Brain microvascular endothelial cell (primary cell): ENCODE data around the gene CBL.

Source experiments
- DNase-seq: peaks from one replicate; pipeline ENCODE4 v3.0.0-alpha.2; 2020
- H3K27ac ChIP-seq: fragments of 250-450 bp; sonication (Bioruptor Pico); 2 replicates; pipeline ENCODE4 v1.5.1; 2020; ENCODE audit warnings: mild to moderate bottlenecking, moderate library complexity
- H3K27me3 ChIP-seq: fragments of 250-450 bp; sonication (Bioruptor Pico); replicated peaks from 2 replicates; pipeline ENCODE4 v1.5.1; 2020; ENCODE audit warnings: mild to moderate bottlenecking
- H3K36me3 ChIP-seq: fragments of 250-450 bp; sonication (Bioruptor Pico); replicated peaks from 2 replicates; pipeline ENCODE4 v1.5.1; 2020; ENCODE audit warnings: mild to moderate bottlenecking
- H3K4me3 ChIP-seq: 2 replicates; pipeline ENCODE4 v1.5.1; 2011; ENCODE audit warnings: low read depth, mild to moderate bottlenecking, control low read depth, low read length, moderate library complexity
- in situ Hi-C: cut with HindIII; loops from 2 replicates; pipeline ENCODE4 v1.10.0; 2017; ENCODE audit warnings: low sequenced_read_pairs, low pct_ligation_motif_present
- TF ChIP-seq, protein P1 (sequence below): IDR thresholded peaks from 2 replicates; pipeline ENCODE4 v1.5.1; 2011; ENCODE audit warnings: low read depth, mild to moderate bottlenecking, moderate library complexity, low read length, control low read depth, inconsistent platforms; ENCODE audit errors: missing control alignments

CBL gene

DNA sequence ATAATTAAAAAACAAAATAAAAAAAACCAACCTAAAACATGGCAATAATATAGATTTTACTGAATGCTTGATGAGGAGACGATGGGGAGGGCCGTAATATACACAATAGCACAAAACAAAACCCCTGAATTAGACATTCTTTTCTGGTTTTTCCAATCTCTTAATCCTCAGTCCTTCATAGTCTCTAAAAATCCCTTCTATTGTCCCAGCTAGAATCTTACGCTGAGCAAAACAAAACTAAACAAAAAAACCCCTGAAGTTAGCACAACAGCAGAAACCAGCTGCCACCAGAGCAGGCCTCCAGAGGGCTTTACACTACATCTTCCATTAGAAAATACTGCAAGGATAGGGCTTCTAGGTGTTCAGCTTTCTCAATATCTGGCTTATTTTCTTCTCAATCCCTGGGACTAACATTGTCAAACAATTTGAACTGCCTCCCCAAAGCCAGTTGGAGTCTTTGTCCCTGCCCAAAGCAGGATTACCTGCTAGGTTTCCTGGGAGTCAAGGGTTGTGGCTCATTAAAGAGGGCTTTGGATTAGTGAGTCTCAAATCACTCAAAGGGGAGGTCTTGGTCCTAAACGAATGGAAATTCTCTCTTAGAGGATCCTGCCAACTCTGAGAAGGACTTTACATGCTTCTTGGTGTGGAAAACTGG is 126.1 kb downstream of the CBL start:
- TF ChIP-seq, protein P1, sequence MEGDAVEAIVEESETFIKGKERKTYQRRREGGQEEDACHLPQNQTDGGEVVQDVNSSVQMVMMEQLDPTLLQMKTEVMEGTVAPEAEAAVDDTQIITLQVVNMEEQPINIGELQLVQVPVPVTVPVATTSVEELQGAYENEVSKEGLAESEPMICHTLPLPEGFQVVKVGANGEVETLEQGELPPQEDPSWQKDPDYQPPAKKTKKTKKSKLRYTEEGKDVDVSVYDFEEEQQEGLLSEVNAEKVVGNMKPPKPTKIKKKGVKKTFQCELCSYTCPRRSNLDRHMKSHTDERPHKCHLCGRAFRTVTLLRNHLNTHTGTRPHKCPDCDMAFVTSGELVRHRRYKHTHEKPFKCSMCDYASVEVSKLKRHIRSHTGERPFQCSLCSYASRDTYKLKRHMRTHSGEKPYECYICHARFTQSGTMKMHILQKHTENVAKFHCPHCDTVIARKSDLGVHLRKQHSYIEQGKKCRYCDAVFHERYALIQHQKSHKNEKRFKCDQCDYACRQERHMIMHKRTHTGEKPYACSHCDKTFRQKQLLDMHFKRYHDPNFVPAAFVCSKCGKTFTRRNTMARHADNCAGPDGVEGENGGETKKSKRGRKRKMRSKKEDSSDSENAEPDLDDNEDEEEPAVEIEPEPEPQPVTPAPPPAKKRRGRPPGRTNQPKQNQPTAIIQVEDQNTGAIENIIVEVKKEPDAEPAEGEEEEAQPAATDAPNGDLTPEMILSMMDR: no peak
- Histone ChIP-seq H3K36me3 (no peaks in the 10 kb centered on the region), H3K4me3 (no peak overlapping the region), H3K27me3 (no peaks in the 10 kb centered on the region), H3K27ac (no peak overlapping the region)
- no peak for DNase-seq
- in situ Hi-C loops: no loop called here

DNA sequence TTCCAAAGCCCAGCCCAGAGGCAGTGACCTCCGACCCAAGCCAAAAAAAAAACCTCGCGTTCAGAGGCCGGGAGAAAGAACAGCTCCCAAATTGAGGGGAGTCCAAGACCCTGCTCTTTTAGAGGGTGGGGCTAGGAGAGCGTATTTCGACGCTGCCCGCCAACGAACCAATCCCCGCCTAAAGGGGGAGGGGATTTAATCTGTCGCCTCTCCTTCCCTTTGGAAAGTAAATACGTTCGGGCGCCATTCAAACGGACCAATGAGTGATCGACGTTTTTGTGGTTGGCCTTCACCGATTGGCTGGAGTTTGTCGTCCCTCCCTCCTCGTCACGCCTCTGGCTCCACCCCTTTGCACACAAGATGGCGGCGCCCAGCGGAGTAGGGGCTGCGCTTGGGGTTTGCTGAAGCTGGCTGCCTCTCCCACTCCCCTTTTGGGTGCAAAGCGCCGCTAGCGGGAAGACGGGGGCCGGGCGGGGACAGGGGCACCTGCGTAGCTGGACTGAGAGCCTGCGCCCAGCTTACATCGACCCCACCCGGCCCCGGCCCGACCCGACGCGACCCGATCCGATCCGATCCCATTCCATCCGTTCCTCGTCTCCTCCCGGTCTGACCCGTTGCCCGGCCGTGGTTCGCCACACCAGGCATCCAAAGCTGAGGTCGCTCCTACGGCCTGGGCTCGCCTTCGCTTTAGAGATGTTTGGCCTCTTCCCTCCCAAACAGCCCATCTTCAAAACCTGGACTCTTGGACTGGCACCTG is 128.2 kb downstream of the CBL start, which contains the start of gene RNF26:
TSS of gene RNF26 (plus strand) at position 354 of the 757 bp plus-strand sequence. CDS start 596 bp downstream, outside the sequence.
- H3K36me3 ChIP-seq: no peaks in the 10 kb centered on the region
- DNase-seq: peak; percentile 98
- peak within 1 kb of the TSS; percentile 89 for H3K4me3 ChIP-seq
- peak within 1 kb of the TSS; percentile 84 for H3K27ac ChIP-seq
- TF ChIP-seq, protein P1: no peak
- in situ Hi-C loops: no loop called here
- H3K27me3 ChIP-seq: no peaks in the 10 kb centered on the region

DNA sequence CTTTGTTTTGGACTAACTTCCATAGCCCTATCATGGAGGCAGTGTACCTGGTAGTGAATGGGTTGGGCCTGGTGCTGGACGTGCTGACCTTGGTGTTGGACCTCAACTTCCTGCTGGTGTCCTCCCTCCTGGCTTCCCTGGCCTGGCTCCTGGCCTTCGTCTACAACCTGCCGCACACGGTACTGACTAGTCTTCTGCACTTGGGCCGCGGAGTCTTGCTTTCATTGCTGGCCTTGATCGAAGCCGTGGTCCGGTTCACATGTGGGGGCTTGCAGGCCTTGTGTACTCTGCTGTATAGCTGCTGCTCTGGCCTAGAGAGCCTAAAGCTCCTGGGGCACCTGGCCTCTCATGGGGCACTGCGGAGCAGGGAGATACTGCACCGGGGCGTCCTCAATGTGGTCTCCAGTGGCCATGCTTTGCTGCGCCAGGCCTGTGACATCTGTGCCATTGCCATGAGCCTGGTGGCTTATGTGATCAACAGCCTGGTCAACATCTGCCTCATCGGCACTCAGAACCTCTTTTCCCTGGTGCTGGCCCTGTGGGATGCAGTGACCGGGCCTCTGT is 129.0 kb downstream of the CBL start:
- no peak overlapping the region for H3K27ac ChIP-seq
- peak overlapping the region; percentile 89 for H3K4me3 ChIP-seq
- DNase-seq: no peak
- TF ChIP-seq, protein P1: no peak
- H3K27me3 ChIP-seq: peaks cover 2% of the 10 kb centered on the region
- H3K36me3 ChIP-seq: no peaks in the 10 kb centered on the region
- in situ Hi-C loops: no loop called here

DNA sequence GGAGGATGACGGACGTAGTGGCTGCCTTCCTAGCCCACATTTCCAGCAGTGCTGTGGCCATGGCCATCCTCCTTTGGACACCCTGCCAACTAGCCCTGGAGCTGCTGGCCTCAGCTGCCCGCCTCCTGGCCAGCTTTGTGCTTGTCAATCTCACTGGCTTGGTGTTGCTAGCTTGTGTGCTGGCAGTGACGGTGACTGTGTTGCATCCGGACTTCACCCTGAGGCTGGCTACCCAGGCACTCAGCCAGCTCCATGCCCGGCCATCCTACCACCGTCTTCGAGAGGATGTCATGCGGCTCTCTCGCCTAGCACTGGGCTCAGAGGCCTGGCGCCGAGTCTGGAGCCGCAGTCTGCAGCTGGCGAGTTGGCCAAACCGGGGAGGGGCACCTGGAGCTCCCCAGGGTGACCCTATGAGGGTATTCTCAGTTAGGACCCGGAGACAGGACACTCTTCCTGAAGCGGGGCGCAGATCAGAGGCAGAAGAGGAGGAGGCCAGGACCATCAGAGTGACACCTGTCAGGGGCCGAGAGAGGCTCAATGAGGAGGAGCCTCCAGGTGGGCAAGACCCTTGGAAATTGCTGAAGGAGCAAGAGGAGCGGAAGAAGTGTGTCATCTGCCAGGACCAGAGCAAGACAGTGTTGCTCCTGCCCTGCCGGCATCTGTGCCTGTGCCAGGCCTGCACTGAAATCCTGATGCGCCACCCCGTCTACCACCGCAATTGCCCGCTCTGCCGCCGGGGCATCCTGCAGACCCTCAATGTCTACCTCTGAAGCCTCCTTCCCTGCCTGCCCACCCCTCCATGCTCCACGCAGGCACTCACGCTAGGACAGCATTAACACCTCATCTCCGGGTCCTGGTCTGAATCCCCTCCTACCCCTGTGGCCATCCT is 129.8 kb downstream of the CBL start:
- Histone ChIP-seq H3K4me3 (no peak overlapping the region), H3K27me3 (peaks cover 5% of the 10 kb centered on the region), H3K36me3 (no peaks in the 10 kb centered on the region), H3K27ac (no peak overlapping the region)
- in situ Hi-C loops: no loop called here
- TF ChIP-seq, protein P1: no peak
- no peak for DNase-seq

DNA sequence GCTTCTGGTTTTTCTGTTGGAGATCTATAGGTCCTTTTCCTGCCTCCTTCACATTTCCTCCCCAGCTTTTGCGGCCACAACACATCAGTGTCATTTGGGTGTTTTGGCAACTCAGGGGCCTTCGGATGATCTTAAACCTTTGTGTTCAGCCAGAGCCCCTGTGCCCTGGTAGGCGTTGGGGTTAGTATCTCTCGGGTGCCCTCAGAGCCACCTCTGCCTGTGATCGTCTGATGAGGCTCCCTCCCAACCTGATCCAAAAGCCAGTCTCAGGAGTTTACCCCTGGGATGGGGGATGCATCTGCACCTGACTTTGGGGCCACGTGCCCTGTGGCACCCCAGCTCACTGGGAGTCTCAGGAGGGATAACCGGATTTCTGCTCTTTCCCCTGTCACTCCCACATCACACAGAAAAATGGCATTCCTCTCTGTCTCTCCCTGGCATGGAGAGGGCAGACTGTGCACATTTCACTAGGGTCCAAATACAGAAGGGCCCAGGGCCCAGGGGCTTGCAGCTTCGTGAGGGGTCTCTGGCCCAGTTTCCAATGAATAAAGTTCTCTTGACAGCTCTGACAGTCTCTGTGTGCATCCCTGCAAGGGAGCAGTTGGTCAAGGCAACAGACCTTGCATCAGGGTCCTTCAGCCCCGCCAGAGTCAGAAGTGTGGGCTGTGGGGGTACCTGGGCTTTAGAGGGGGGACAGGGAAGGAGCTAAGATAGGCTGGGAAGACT is 130.8 kb downstream of the CBL start:
- in situ Hi-C loops: no loop called here
- Histone ChIP-seq H3K36me3 (no peaks in the 10 kb centered on the region), H3K27ac (no peak overlapping the region), H3K4me3 (no peak overlapping the region), H3K27me3 (peaks cover 12% of the 10 kb centered on the region)
- TF ChIP-seq, protein P1: no peak
- DNase-seq: no peak
